OCI-LY1 (cell line): ENCODE data around the gene CDKN1C.

Source experiments
- H2AFZ ChIP-seq: fragments of 200-600 bp; sonication (generic), shearing (Covaris generic); 2 replicates; pipeline ENCODE4 v1.6.0; 2014; ENCODE audit warnings: antibody characterized with exemption, mild to moderate bottlenecking, low read length
- H3F3A ChIP-seq: fragments of 200-600 bp; sonication (generic), shearing (Covaris generic); 2 replicates; pipeline ENCODE4 v1.6.0; 2014; ENCODE audit warnings: mild to moderate bottlenecking, antibody characterized with exemption, low read length, moderate library complexity; ENCODE audit not compliant: insufficient read depth
- H3K27ac ChIP-seq: fragments of 200-600 bp; sonication (generic); 2 replicates; pipeline ENCODE4 v1.5.1; 2014; ENCODE audit warnings: low read length, mixed run types, mild to moderate bottlenecking, low read depth; ENCODE audit not compliant: poor library complexity, severe bottlenecking
- H3K27me3 ChIP-seq: fragments of 200-600 bp; sonication (generic); 2 replicates; pipeline ENCODE4 v1.6.0; 2014; ENCODE audit warnings: antibody characterized with exemption, mild to moderate bottlenecking, low read length, moderate library complexity; ENCODE audit not compliant: insufficient read depth
- H3K36me3 ChIP-seq: fragments of 200-600 bp; sonication (generic); 2 replicates; pipeline ENCODE4 v1.6.1; 2014; ENCODE audit warnings: mild to moderate bottlenecking, antibody characterized with exemption, low read length, moderate library complexity, mixed read lengths; ENCODE audit not compliant: insufficient read depth
- H3K4me1 ChIP-seq: fragments of 200-600 bp; sonication (generic); 2 replicates; pipeline ENCODE4 v1.5.1; 2014; ENCODE audit warnings: mild to moderate bottlenecking, low read length, moderate library complexity; ENCODE audit not compliant: insufficient read depth, severe bottlenecking
- H3K4me2 ChIP-seq: fragments of 200-600 bp; sonication (generic), shearing (Covaris generic); 2 replicates; pipeline ENCODE4 v1.6.1; 2014; ENCODE audit warnings: low read length
- H3K4me3 ChIP-seq: fragments of 200-600 bp; sonication (generic); 2 replicates; pipeline ENCODE4 v1.5.1; 2014; ENCODE audit warnings: low read length, low read depth, mild to moderate bottlenecking, mixed read lengths; ENCODE audit not compliant: poor library complexity, severe bottlenecking
- H3K79me2 ChIP-seq: fragments of 200-600 bp; shearing (Covaris generic); 2 replicates; pipeline ENCODE4 v1.6.1; 2016; ENCODE audit warnings: mixed run types, low read length, mixed read lengths; ENCODE audit not compliant: insufficient read depth
- H3K9ac ChIP-seq: fragments of 200-600 bp; sonication (generic), shearing (Covaris generic); 2 replicates; pipeline ENCODE4 v1.6.1; 2014; ENCODE audit warnings: mild to moderate bottlenecking, low read length, mixed read lengths
- H3K9me2 ChIP-seq: fragments of 200-600 bp; sonication (generic), shearing (Covaris generic); 2 replicates; pipeline ENCODE4 v1.6.1; 2014; ENCODE audit warnings: low read depth, mild to moderate bottlenecking, low read length, mixed read lengths
- H3K9me3 ChIP-seq: fragments of 200-600 bp; shearing (Covaris generic); 2 replicates; pipeline ENCODE4 v1.6.1; 2014; ENCODE audit warnings: low read length, mixed read lengths
- H4K20me1 ChIP-seq: fragments of 200-600 bp; sonication (generic), shearing (Covaris generic); 2 replicates; pipeline ENCODE4 v1.6.0; 2016; ENCODE audit warnings: mild to moderate bottlenecking, low read length; ENCODE audit not compliant: insufficient read depth
- CTCF ChIP-seq: fragments of 200-600 bp; sonication (generic), shearing (Covaris generic); IDR thresholded peaks from 2 replicates; pipeline ENCODE4 v1.5.1; 2017; ENCODE audit warnings: mild to moderate bottlenecking, antibody characterized with exemption, low read length, moderate library complexity, mixed read lengths
- EZH2 ChIP-seq: fragments of 200-600 bp; sonication (generic), shearing (Covaris generic); IDR thresholded peaks from 2 replicates; pipeline ENCODE4 v1.8.0; 2017; ENCODE audit warnings: borderline replicate concordance, mixed run types, mild to moderate bottlenecking, antibody characterized with exemption, low read length, moderate library complexity, mixed read lengths

The CDKN1C gene

GRCh38 chr11:2929531-2929949, 44.0 kb upstream of the CDKN1C start:
- no peaks in the 10 kb centered on the region for H3K9me3 ChIP-seq
- H4K20me1 ChIP-seq, result no peaks in the 10 kb centered on the region
- H3K9me2 ChIP-seq, result no peaks in the 10 kb centered on the region
- TF ChIP-seq CTCF (no peak), EZH2 (no peak)
- H3K9ac ChIP-seq, result no peak overlapping the region
- H3K4me2 ChIP-seq, result no peak overlapping the region
- no peaks in the 10 kb centered on the region for H3K4me1 ChIP-seq
- H3K79me2 ChIP-seq, result no peaks in the 10 kb centered on the region
- H3F3A ChIP-seq, result no peaks in the 10 kb centered on the region
- H3K4me3 ChIP-seq, result no peak overlapping the region
- no peak overlapping the region for H3K27ac ChIP-seq
- H3K27me3 ChIP-seq, result no peaks in the 10 kb centered on the region
- no peak overlapping the region for H2AFZ ChIP-seq
- H3K36me3 ChIP-seq, result no peaks in the 10 kb centered on the region

GRCh38 chr11:2928605-2929530, 43.3 kb upstream of the CDKN1C start, which contains the start of gene PHLDA2:
Gene PHLDA2, minus strand, starts transcription at chr11:2929420. Its CDS starts 56 bp downstream, at chr11:2929364.
- Histone ChIP-seq H4K20me1 (no peaks in the 10 kb centered on the region), H3K27ac (no peak within 1 kb of the TSS), H3K9me2 (no peaks in the 10 kb centered on the region), H3K4me1 (no peaks in the 10 kb centered on the region), H3K36me3 (no peaks in the 10 kb centered on the region), H3K9ac (no peak within 1 kb of the TSS), H3K79me2 (no peaks in the 10 kb centered on the region), H3K4me2 (no peak within 1 kb of the TSS), H3K4me3 (no peak within 1 kb of the TSS), H3K27me3 (no peaks in the 10 kb centered on the region), H2AFZ (no peak within 1 kb of the TSS), H3K9me3 (no peaks in the 10 kb centered on the region), H3F3A (no peaks in the 10 kb centered on the region)
- no peak for TF ChIP-seq CTCF

GRCh38 chr11:2927851-2928604, 42.5 kb upstream of the CDKN1C start:
- H3K4me3 ChIP-seq, result no peak overlapping the region
- H4K20me1 ChIP-seq, result no peaks in the 10 kb centered on the region
- H3K27ac ChIP-seq, result no peak overlapping the region
- H3K4me2 ChIP-seq, result no peak overlapping the region
- H3K9ac ChIP-seq, result no peak overlapping the region
- no peaks in the 10 kb centered on the region for H3K36me3 ChIP-seq
- no peaks in the 10 kb centered on the region for H3K79me2 ChIP-seq
- no peaks in the 10 kb centered on the region for H3K4me1 ChIP-seq
- no peak for TF ChIP-seq CTCF
- TF ChIP-seq EZH2, result no peak
- peaks cover under 1% of the 10 kb centered on the region; the same call in 1 of the 2 replicates for H3K27me3 ChIP-seq
- H3K9me2 ChIP-seq, result no peaks in the 10 kb centered on the region
- H3F3A ChIP-seq, result no peaks in the 10 kb centered on the region
- no peak overlapping the region for H2AFZ ChIP-seq
- H3K9me3 ChIP-seq, result no peaks in the 10 kb centered on the region
